HepG2 (cell line): ENCODE results near the gene SPON2. TPM values are rescaled to one million over a fixed set of nuclear protein-coding genes. Genes with fewer than 3 reads are reported as not detected.

Experiments used
- AGO2 ChIP-seq: fragments of 200-400 bp; formaldehyde crosslinking; optimal IDR thresholded peaks from 2 replicates; pipeline ENCODE3; 2017; ENCODE audit warnings: mild to moderate bottlenecking, low read depth, low read length, moderate library complexity
- AKAP8 ChIP-seq: sonication (generic); formaldehyde crosslinking; IDR thresholded peaks from 2 replicates; pipeline ENCODE4 v1.5.1; 2020; ENCODE audit warnings: mild to moderate bottlenecking, missing genetic modification reagents
- CEBPG ChIP-seq: IDR thresholded peaks from 2 replicates; pipeline ENCODE4 v1.6.1; 2016
- CSRNP1 ChIP-seq: sonication (generic); formaldehyde crosslinking; IDR thresholded peaks from 2 replicates; pipeline ENCODE4 v1.8.1; 2023; ENCODE audit warnings: mild to moderate bottlenecking, missing genetic modification reagents
- EED ChIP-seq: sonication (generic); formaldehyde crosslinking; IDR thresholded peaks from 2 replicates; pipeline ENCODE4 v1.5.0; 2020; ENCODE audit warnings: mild to moderate bottlenecking, missing genetic modification reagents
- GABPB1 ChIP-seq: IDR thresholded peaks from 2 replicates; pipeline ENCODE4 v1.6.1; 2016; ENCODE audit warnings: mild to moderate bottlenecking, missing genetic modification reagents, moderate library complexity, missing compliant biosample characterization
- HDAC2 ChIP-seq: sonication (generic); formaldehyde crosslinking; IDR thresholded peaks from 2 replicates; pipeline ENCODE4 v1.4.0; 2020; ENCODE audit warnings: missing genetic modification reagents
- HMG20B ChIP-seq: conservative IDR thresholded peaks from 2 replicates; pipeline ENCODE4 v1.6.1; 2016; ENCODE audit warnings: missing genetic modification reagents, missing compliant biosample characterization
- HMGXB4 ChIP-seq, 2 experiments: sonication (generic) in 1 of 2; formaldehyde crosslinking in 1 of 2; IDR thresholded peaks; 2 replicates each; pipeline versions ENCODE4 v1.4.0 to v1.6.1; 2018 to 2020; ENCODE audit warnings: missing genetic modification reagents in 2 of 2, borderline replicate concordance in 1 of 2, low read depth in 1 of 2, mild to moderate bottlenecking in 1 of 2, missing biosample characterization in 1 of 2
- KDM4B ChIP-seq: sonication (generic); formaldehyde crosslinking; IDR thresholded peaks from 2 replicates; pipeline ENCODE4 v1.4.0; 2020; ENCODE audit warnings: missing genetic modification reagents
- MTF2 ChIP-seq: sonication (generic); formaldehyde crosslinking; IDR thresholded peaks from 2 replicates; pipeline ENCODE4 v1.5.0; 2020; ENCODE audit warnings: missing genetic modification reagents, borderline replicate concordance
- RBFOX2 ChIP-seq: fragments of 200-400 bp; formaldehyde crosslinking; IDR thresholded peaks from 2 replicates; pipeline ENCODE4 v1.6.1; 2017; ENCODE audit warnings: low read depth, mild to moderate bottlenecking, low read length
- SRSF1 ChIP-seq: fragments of 200-400 bp; formaldehyde crosslinking; optimal IDR thresholded peaks from 2 replicates; pipeline ENCODE3; 2017; ENCODE audit warnings: mild to moderate bottlenecking, low read depth, low read length, moderate library complexity
- ZBTB4 ChIP-seq: sonication (generic); formaldehyde crosslinking; IDR thresholded peaks from 2 replicates; pipeline ENCODE4 v1.4.0; 2020; ENCODE audit warnings: missing genetic modification reagents, mild to moderate bottlenecking, borderline replicate concordance
- ZBTB7B ChIP-seq: sonication (generic); formaldehyde crosslinking; IDR thresholded peaks from 2 replicates; pipeline ENCODE4 v1.4.0; 2020; ENCODE audit warnings: missing genetic modification reagents
- ZNF263 ChIP-seq: sonication (generic); formaldehyde crosslinking; IDR thresholded peaks from 2 replicates; pipeline ENCODE4 v1.4.0; 2020; ENCODE audit warnings: missing genetic modification reagents
- ZNF33B ChIP-seq: sonication (generic); formaldehyde crosslinking; IDR thresholded peaks from 2 replicates; pipeline ENCODE4 v1.5.1; 2020; ENCODE audit warnings: mild to moderate bottlenecking, missing genetic modification reagents
- ZNF354B ChIP-seq: sonication (generic); formaldehyde crosslinking; IDR thresholded peaks from 2 replicates; pipeline ENCODE4 v1.8.0; 2022; ENCODE audit warnings: mild to moderate bottlenecking, missing genetic modification reagents
- ZNF770 ChIP-seq: sonication (generic); formaldehyde crosslinking; IDR thresholded peaks from 2 replicates; pipeline ENCODE4 v1.5.0; 2020; ENCODE audit warnings: mild to moderate bottlenecking, missing genetic modification reagents
- ZNF792 ChIP-seq: IDR thresholded peaks from 2 replicates; pipeline ENCODE4 v1.6.1; 2016
- polyA plus RNA-seq, 8 experiments: library from polyadenylated mRNA; depleted of rRNA in 3 of 8; stranded (reverse) in 7 of 8; unstranded in 1 of 8; fragments of >200 nt; fragmentation: Illumina TruSeq in 4 of 8; extraction: Trizol in 4 of 8; gene quantifications; 2 replicates each; pipeline versions ENCODE4 v1.2.1 to v1.2.3, GENCODE V29; 2011 to 2016; ENCODE audit warnings: low read depth in 4 of 8, missing spikeins in 1 of 8, mixed read lengths in 1 of 8; ENCODE audit not compliant: insufficient read depth in 1 of 8
- total RNA-seq, 5 experiments: library from RNA; depleted of rRNA; stranded (reverse); fragments of >200 nt; fragmentation: Illumina TruSeq; extraction: Trizol; gene quantifications; 2 replicates each; pipeline ENCODE4 v1.2.3, GENCODE V29; 2016; ENCODE audit warnings: low read depth in 1 of 5

SPON2 gene
- total and polyA plus RNA-seq, 2 of the 13 experiments (the other 11 are each of a cell fraction or from before 2014, with no cell fraction given), result 17.4 to 55.2 TPM

- peak; percentile 24 to 42; a peak in 1 of 4 replicates for TF ChIP-seq HMGXB4 (CRISPR knock-in tag; IDR thresholded peaks at IDR 0.05; ENCODE audit: borderline replicate concordance in 1 of 2, low read depth in 1 of 2)
- TF ChIP-seq ZBTB7B, result 0 out of 2 replicates have a peak, but pooled peaks have one; percentile 42
- TF ChIP-seq CEBPG (CRISPR knock-in tag), result peak; percentile 42; the same call in 1 of the 2 replicates
- peak; percentile 55 for TF ChIP-seq SRSF1
- peak; percentile 34 for TF ChIP-seq ZNF263 (CRISPR knock-in tag)
- TF ChIP-seq CSRNP1 (CRISPR knock-in tag), result peak; percentile 84
- TF ChIP-seq ZNF354B (CRISPR knock-in tag), result 0 out of 2 replicates have a peak, but pooled peaks have one; percentile 58
- TF ChIP-seq ZNF770 (CRISPR knock-in tag), result peak; percentile 84
- 0 out of 2 replicates have a peak, but pooled peaks have one; percentile 20 for TF ChIP-seq ZNF792
- no peak for TF ChIP-seq HMG20B (CRISPR knock-in tag)
- peak; percentile 72 for TF ChIP-seq RBFOX2
- 0 out of 2 replicates have a peak, but pooled peaks have one; percentile 41 for TF ChIP-seq EED
- TF ChIP-seq GABPB1 (CRISPR knock-in tag), result peak; percentile 47; the same call in 1 of the 2 replicates
- TF ChIP-seq AKAP8 (CRISPR knock-in tag), result no peak
- TF ChIP-seq HDAC2 (CRISPR knock-in tag), result 0 out of 2 replicates have a peak, but pooled peaks have one; percentile 17
- 0 out of 2 replicates have a peak, but pooled peaks have one; percentile 46 for TF ChIP-seq ZBTB4 (CRISPR knock-in tag)
- TF ChIP-seq AGO2, result peak; percentile 93
- no peak for TF ChIP-seq MTF2 (CRISPR knock-in tag)
- peak; percentile 69; the same call in 1 of the 2 replicates for TF ChIP-seq KDM4B (CRISPR knock-in tag)
- 0 out of 2 replicates have a peak, but pooled peaks have one; percentile 41 for TF ChIP-seq ZNF33B (CRISPR knock-in tag)
These were observed 5.0 kb downstream of the SPON2 start (continued) for GRCh38 chr4:1167244-1167949.
